Activated naive CD4-positive, alpha-beta T cell treated with anti-CD3 and anti-CD28 coated beads, Interleukin-2, amount 50 U/mL, for 72 hours (primary cell): Measurements from ENCODE around the gene WBP2NL. TPM values are rescaled to one million over a fixed set of nuclear protein-coding genes. Genes with fewer than 3 reads are reported as not detected.

Source experiments
- ATAC-seq, 2 donors: fragments of 150-1000 bp; cut with Tn5 transposase; 2 replicates each; pipeline ENCODE4 v1.10.0; 2021; ENCODE audit warnings: mild to moderate bottlenecking in 2 of 2, moderate library complexity in 2 of 2
- DNase-seq, 2 donors: peaks; one replicate each; pipeline ENCODE4 v3.0.0; 2021 to 2022; ENCODE audit warnings: low spot score in 2 of 2
- H3K27ac Mint-ChIP-seq, 2 donors: one replicate each; pipeline ENCODE4 v1.8.0; 2022; ENCODE audit warnings: mild to moderate bottlenecking in 2 of 2, mixed read lengths in 2 of 2
- H3K36me3 Mint-ChIP-seq, 2 donors: one replicate each; pipeline ENCODE4 v1.8.0; 2022; ENCODE audit warnings: mixed read lengths in 2 of 2
- H3K9me3 Mint-ChIP-seq, 2 donors: one replicate each; pipeline ENCODE4 v1.8.0; 2022; ENCODE audit warnings: mixed read lengths in 2 of 2
- total RNA-seq, 2 donors: library from RNA; stranded (reverse); gene quantifications; one replicate each; pipeline ENCODE4 v1.2.3, GENCODE V29; 2022

The WBP2NL gene
- total RNA-seq, 2 donors from 2014 or later: 0.39 to 0.47 TPM

DNA sequence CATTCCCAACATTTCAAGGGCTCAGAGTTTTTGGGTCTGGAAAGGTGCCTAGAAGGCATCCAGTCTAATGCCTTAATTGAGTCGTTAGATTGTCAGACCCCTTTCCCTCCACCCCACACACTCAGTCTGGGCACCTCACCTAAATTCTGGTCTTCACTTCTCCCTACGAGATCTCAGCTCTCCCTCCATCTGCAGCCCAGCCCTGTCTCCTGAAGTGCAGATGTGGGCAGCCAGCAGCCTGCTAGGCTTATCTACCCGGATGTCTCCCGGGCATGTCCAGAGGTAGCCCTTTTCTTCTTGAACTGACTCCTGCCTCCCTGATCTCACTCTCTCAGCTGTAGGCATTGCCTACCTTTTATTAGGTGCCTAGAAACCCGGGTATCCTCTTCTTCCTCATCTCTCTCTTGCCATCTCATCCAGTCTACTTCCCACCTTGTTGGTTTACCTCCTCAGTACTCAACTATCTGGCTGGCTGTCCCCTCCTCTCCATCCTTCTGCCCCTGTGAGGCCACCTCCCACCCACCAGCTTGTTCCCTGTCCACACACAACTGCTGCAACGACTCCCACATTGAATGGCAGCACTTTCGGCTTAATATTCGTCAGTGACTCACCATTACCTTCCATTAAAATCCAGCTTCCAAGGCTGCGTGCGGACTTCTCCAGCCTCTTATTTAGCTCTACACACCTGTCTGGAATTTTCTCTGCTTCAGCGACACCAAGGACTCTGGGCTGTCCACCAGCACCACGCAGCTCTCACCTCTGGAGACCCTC, 23.1 kb upstream of the WBP2NL start:
- no peaks in the 10 kb centered on the region for H3K9me3 Mint-ChIP-seq
- no peak for ATAC-seq
- DNase-seq: no peak
- H3K27ac Mint-ChIP-seq: peak overlapping the region in 1 of 2 donors; percentile 4
- peaks cover 0 to 5% of the 10 kb centered on the region in 2 donors for H3K36me3 Mint-ChIP-seq

DNA sequence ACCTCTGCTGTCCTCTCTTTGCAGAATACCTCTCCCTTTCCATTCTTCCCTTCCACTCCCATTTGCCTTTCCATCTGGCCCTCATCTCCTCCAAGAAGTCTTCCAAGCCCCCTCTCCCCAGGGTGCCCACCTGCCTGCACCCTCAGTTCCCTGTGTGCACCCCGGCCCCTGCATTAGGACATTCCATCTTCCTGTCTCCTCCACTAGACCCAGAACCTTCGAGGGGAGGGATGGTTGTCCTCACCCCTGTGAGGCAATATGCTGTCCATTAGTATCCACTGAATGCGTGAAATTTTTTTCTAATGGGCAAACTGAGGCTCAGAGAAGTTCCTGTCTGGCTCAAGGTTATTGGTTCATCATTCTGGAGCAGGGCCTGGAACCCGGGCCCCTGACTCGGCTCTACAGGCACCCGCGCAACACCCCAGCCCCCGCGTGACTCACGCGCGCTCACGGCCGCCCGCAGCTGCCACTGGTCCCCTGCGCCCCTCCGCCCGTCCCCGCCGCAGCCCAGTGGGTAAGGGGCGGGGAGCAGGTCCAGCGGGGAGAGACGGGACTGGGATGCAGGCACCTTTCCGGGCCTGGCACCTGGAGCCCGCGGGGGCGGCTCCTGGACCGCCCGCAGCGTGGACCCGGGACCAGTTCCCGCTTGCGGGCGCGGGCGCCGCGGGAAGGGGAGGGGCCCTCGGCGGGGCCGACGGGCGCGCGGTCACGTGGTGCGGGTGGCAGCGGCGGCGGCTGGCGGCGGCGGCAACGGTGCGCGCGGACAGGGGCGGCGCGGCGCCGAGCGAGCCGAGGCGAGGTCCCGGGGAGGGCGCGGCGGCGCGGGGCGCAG, 22.3 kb upstream of the WBP2NL start:
- DNase-seq (peak; percentile 65 to 69), ATAC-seq (peak; percentile 80 to 82)
- no peak overlapping the region for H3K27ac Mint-ChIP-seq
- peaks cover 0 to 5% of the 10 kb centered on the region in 2 donors for H3K36me3 Mint-ChIP-seq
- no peaks in the 10 kb centered on the region for H3K9me3 Mint-ChIP-seq

DNA sequence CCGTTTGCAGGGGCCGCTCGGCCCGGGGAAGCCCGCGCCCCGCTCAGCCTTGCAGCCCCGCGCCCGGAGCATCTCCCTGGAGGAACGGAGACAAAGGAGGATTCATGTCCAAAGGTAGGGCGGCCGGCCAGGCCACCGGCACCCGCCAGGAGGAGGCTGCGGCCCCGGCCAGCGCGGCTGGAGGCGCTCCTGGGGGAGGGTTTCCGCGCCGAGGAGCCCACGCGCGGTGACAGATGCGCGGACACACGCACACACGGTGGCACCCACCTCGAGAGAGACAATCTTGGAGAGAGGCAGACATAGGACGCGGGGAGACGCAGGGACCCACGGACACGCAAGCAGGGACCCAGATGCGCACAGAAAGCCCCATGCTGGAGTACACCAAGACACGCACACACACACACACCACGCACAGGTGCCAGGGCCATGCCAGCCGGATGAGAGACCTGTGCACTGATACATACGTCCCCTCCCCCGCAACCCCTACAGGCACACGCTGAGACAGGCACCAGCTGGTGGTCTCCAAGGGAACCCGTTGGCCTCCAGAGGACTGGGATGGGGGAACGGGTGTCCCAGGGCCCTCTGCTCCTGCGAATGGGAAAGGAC, 21.5 kb upstream of the WBP2NL start:
- Mint-ChIP-seq H3K9me3 (no peaks in the 10 kb centered on the region), H3K36me3 (peaks cover 0 to 5% of the 10 kb centered on the region in 2 donors), H3K27ac (no peak overlapping the region)
- DNase-seq (no peak), ATAC-seq (peak in 1 of 2 donors; percentile 10)

DNA sequence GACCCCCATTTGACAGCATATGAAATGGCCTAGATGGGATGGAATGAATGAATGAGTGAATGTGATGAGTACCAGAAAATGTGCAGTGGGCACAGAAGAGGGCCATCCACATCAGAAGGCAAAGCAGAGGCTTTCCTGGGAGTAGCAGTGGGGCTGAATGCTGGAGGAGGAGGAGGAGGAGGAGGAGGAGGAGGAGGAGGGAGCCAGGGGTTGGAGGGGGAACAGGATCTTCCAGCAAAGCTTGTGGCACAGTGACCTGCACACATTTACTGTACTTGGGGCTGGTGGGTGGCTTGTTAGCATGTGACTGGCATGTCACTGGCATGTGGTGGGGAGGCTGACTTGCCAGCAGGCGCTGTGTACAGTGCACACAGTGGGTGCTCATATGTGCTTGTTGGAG, 19.9 kb upstream of the WBP2NL start:
- no peak overlapping the region for H3K27ac Mint-ChIP-seq
- no peaks in the 10 kb centered on the region for H3K9me3 Mint-ChIP-seq
- peaks cover 0 to 5% of the 10 kb centered on the region in 2 donors for H3K36me3 Mint-ChIP-seq
- DNase-seq (no peak), ATAC-seq (no peak)

DNA sequence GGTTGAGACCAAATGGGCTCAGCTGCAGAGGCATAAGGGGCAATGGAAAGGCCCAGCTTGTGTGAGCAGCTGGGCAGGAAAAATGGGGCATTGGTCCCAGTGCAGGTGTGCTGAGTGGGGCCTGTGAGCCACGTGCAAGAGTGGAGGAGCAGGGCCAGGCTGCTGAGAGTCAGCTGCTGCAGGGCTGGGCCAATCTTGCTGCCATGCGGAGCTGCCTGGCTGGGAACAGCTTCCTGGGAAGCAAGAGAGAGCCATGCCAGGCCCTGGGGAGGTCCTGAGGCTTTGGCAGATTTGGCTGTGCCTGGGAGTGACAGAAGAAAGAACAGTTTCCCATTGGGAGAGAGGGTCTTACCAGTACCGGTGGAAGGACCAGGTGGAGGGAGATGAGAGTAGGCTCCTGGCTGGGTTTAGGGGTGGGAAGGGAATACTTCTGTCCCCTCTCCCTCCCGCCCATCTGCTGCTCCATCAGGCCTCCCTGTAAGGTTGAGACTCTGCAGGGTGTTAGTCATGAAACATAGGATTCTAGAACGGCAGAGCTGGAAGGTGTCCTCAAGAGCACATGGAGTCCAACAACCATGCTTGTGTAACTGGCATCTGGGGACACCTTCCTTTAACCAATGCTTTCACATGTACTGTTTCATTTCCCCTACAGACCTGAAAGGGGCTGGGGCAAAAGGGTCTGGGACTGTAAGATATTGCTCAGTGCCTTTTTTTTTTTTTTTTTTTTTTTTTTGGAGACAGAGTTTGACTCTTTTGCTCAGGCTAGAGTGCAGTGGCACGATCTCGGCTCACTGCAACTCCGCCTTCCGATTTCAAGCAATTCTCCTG, 19.0 kb upstream of the WBP2NL start:
- no peak overlapping the region for H3K27ac Mint-ChIP-seq
- DNase-seq (no peak), ATAC-seq (no peak)
- H3K9me3 Mint-ChIP-seq: no peaks in the 10 kb centered on the region
- peaks cover 0 to 5% of the 10 kb centered on the region in 2 donors for H3K36me3 Mint-ChIP-seq

DNA sequence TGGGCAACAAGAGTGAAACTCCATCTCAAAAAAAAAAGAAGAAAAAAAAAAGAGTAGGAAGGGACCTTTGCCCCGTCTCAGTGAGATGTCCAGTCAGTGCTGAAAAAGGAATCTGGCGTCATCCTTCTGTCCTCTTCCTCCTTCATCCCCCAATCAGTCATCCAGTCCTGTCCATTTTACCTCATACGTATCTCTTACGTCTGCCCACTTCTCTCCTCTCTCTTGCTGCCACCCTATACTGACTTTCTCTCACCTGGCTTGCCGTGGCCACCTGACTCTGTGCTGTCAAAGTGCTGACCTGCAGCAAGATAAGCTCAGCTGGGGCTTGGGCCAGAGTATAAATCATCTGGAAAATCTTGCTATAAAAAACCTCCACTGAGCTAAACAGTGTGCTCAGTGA, 15.7 kb upstream of the WBP2NL start:
- no peak for DNase-seq
- Mint-ChIP-seq H3K36me3 (no peaks in the 10 kb centered on the region), H3K9me3 (no peaks in the 10 kb centered on the region), H3K27ac (no peak overlapping the region)
- ATAC-seq: no peak

DNA sequence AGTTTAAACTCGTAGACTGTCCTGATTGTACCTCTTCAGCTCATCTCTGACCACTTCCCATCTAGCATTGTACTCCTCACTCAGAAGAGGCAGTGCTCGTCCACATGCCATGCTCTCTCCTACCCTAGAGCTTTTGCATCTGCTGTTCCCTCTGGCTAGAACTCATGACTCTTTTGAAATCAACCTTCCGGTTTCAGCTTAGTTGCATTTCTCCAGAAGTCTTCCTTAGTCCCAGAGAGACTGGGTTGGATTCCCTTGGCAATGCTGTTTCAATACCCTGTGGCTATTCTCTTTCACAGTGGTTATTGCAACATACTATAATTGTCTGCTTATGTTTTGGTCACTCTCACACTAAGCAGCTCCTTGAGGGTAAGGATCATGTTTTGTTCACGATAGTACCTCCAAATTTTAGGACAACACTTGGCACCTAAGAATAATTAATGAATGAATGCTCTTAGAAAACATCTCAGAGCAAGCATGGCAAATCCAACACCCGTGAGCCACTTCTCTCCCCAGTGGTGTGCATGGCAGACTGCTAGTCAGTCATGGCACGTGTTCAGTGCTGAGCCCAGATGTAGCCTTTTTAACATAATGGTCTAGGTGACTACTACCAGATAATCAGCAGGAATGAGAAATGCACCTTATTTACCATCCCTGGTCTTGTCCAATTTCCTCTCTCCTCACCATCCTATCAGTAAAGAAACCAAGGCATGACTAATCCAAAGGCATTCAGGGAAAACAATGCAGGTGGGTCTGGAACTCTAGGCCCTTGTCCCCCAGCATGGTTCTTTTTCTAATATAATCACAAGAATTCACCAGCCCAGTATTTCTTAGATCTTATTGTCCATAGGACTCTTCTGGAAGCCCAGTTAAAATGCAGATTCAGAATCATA, 14.8 kb upstream of the WBP2NL start:
- DNase-seq: no peak
- Mint-ChIP-seq H3K9me3 (no peaks in the 10 kb centered on the region), H3K36me3 (no peaks in the 10 kb centered on the region), H3K27ac (peak overlapping the region in 1 of 2 donors; percentile 86)
- no peak for ATAC-seq

DNA sequence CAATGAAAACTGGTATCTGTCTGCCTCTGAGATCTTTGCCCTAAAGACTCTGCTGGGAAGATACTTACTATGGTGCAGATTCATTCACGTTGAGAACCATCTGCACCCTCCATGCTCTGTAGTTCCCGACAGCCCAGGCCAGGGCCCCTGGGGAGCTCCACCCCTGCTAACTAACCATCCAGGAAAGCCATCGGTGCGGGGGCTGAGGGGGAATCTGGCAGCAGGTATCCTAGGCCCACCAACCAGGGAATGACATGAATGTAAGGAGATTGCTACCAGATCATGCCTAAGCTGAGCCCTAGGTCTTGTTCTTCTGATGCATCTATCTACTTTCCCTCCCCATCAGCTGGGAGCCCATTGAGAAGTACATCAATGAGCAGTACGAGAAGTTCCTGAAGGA, 11.3 kb upstream of the WBP2NL start:
- no peaks in the 10 kb centered on the region for H3K9me3 Mint-ChIP-seq
- no peak overlapping the region for H3K27ac Mint-ChIP-seq
- H3K36me3 Mint-ChIP-seq: no peaks in the 10 kb centered on the region

DNA sequence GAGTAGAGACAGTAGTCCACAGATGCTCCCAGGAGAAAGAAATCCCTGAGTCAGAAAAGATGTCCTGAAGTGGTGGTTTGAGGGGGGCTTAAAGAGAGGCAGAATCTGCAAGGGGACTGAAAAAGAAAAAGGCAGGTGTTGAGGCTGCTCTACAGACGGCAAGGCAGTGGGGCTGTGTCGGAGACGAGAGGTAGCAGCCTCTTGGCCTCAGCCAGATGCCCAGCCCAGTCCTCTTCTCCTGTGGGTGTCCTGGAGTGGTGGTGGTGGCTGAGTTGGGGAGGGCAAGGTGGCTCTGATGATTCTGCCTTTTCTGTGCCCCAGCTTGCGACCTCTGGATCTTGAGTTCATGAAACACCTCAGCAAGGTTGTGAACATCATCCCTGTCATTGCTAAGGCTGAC, 9.3 kb upstream of the WBP2NL start:
- H3K36me3 Mint-ChIP-seq: no peaks in the 10 kb centered on the region
- ATAC-seq (no peak), DNase-seq (no peak)
- no peak overlapping the region for H3K27ac Mint-ChIP-seq
- no peaks in the 10 kb centered on the region for H3K9me3 Mint-ChIP-seq

More for the DNA sequence above, 11.3 kb upstream of the WBP2NL start:
- ATAC-seq (no peak), DNase-seq (no peak)

DNA sequence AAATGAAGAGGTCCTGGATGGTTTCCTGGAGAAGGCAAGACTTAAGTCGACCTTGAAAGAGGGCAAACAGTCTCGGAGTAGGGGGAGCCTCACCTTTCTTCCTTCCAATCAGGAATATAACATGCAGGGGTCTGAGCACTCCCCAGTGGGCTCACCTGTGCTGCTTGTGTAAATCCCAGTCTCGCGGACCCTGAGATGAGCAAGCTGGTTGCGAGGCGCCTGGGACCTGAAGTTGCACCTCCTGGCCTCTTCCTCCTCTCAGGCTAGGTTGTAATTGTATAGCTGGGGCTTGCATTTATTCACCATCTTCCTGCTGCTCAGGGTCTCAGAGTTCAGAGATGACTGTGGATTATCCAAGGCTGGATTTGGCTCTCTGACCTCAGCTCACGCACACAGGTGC, 7.5 kb upstream of the WBP2NL start:
- no peaks in the 10 kb centered on the region for H3K36me3 Mint-ChIP-seq
- H3K27ac Mint-ChIP-seq: no peak overlapping the region
- DNase-seq (no peak), ATAC-seq (no peak)
- H3K9me3 Mint-ChIP-seq: no peaks in the 10 kb centered on the region

DNA sequence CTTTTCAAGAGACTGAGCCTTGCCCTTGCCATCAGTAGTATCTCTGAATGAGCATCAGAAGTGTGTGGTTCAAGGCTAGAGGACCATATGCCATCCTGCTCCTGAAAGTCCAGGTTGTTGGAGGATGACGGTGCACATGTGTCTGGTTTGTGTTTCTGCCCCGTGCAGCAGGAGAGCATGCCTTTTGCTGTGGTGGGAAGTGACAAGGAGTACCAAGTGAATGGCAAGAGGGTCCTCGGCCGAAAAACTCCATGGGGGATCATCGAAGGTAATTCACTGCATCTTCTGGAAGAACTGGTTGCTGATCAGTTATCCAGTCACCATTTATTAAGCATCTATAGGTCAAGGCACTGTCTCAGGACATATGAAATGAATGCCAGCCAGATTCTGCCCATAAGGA, 6.1 kb upstream of the WBP2NL start:
- H3K27ac Mint-ChIP-seq: peak overlapping the region in 1 of 2 donors; percentile 1
- H3K36me3 Mint-ChIP-seq: no peaks in the 10 kb centered on the region
- H3K9me3 Mint-ChIP-seq: no peaks in the 10 kb centered on the region
- DNase-seq: peak in 1 of 2 donors; percentile 34
- ATAC-seq: no peak

DNA sequence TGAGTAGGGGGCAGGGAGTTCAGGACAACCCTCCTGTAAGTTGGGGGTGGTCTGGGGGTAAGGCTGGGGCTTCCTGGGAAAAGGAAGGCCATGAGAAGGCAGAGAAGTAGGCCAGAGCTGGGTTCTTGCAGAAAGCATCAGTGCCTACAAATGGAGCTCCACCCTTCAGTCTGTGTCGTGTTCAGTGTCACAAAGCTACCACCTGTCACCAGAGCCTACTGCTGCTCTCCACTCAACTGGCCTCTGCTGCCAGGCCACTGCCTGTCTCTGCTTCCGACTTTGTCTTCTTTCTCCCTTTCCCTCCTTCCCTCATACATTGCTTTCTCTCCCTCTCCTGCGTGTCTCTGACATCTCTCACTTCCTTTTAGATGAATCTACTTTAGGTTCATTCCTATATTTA, 3.4 kb upstream of the WBP2NL start:
- DNase-seq (no peak), ATAC-seq (no peak)
- Mint-ChIP-seq H3K27ac (no peak overlapping the region), H3K36me3 (peaks cover 16 to 18% of the 10 kb centered on the region in 2 donors), H3K9me3 (peaks cover 8 to 13% of the 10 kb centered on the region in 2 donors)

DNA sequence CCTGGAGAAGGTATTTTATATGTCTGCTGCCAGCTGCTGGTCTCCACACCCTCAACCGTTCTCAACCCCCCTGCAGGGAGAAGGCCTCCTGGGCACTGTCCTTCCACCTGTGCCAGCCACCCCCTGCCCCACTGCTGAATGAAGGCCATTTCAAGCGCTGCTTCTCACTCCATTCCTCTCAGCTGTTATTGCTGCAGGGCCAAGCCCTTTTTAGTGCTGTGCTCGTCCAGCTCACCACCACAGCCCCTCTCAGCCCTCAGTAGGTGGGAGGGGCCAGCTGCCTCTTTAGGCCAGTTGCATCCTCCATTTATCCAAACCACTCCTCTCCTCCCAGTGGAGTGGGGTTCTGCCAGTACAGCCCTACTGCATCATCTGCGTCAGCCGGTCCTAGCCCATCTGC, 1.8 kb upstream of the WBP2NL start:
- peaks cover 12 to 17% of the 10 kb centered on the region in 2 donors for H3K9me3 Mint-ChIP-seq
- peak overlapping the region in 1 of 2 donors; percentile 85 for H3K27ac Mint-ChIP-seq
- DNase-seq (no peak), ATAC-seq (no peak)
- H3K36me3 Mint-ChIP-seq: peaks cover 20 to 23% of the 10 kb centered on the region in 2 donors

DNA sequence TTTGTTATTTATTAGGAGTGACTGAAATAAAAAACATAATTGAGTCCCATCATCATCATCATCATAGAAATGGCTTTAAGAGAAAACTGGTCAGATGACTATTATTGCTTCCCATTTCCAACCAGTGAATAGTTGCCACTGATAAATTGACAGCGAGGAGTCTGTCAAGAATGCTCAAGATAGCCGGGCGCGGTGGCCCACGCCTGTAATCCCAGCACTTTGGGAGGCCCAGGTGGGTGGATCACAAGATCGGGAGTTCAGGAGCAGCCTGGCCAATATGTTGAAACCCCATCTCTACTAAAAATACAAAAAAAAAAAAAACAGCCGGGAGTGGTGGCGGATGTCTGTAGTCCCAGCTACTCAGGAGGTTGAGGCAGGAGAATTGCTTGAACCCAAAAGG, 1.9 kb downstream of the WBP2NL start:
- H3K9me3 Mint-ChIP-seq: peaks cover 20% of the 10 kb centered on the region in 2 donors
- no peak for ATAC-seq
- H3K36me3 Mint-ChIP-seq: peaks cover 24 to 27% of the 10 kb centered on the region in 2 donors
- no peak for DNase-seq
- peak overlapping the region in 1 of 2 donors; percentile 6 for H3K27ac Mint-ChIP-seq

DNA sequence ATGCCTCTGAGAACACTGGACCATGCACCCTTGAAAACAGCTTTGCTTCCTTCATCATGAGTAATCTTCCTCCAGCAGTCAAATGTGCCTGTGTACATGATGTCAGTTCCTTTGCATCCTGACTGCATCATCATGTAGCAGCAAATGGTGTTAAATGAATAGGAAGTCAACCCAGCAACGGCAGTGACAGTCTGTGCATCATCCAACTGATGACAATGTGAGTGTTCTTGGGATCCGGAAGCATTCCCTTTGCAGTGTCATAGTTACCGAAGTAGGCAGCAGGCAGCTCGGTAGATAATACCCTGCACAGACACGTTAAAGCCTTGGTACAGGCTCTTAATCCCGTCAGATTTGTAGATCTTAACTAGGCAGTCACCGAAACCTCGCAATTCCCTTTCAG, 2.5 kb downstream of the WBP2NL start:
- H3K9me3 Mint-ChIP-seq: peaks cover 20 to 23% of the 10 kb centered on the region in 2 donors
- DNase-seq (no peak), ATAC-seq (no peak)
- peaks cover 24 to 27% of the 10 kb centered on the region in 2 donors for H3K36me3 Mint-ChIP-seq
- no peak overlapping the region for H3K27ac Mint-ChIP-seq
